ENCODE measurements around the gene FOXP4. TPM values are rescaled to one million over a fixed set of nuclear protein-coding genes. Genes with fewer than 3 reads are reported as not detected.

Gene FOXP4
- total RNA-seq, 1 donor from 2014 or later: 30.0 TPM

GRCh38 chr6:41580690-41581089 lies 34.5 kb downstream of the FOXP4 start:
- Histone ChIP-seq H3K27ac (no peak overlapping the region), H3K36me3 (peaks cover 24% of the 10 kb centered on the region), H3K9me3 (no peaks in the 10 kb centered on the region), H3K4me1 (peaks cover 34% of the 10 kb centered on the region), H3K27me3 (ENCODE audit: low read depth) (no peaks in the 10 kb centered on the region), H3K4me3 (no peak overlapping the region)
- DNase-seq (no peak), ATAC-seq (no peak)
- intact Hi-C loops (cut with DNase I): no loop called here
- no peak for TF ChIP-seq CTCF (IDR thresholded peaks at IDR 0.05)

GRCh38 chr6:41581381-41581991 lies 35.3 kb downstream of the FOXP4 start:
- ATAC-seq (no peak), DNase-seq (no peak)
- Histone ChIP-seq H3K27me3 (ENCODE audit: low read depth) (no peaks in the 10 kb centered on the region), H3K4me1 (peaks cover 28% of the 10 kb centered on the region), H3K36me3 (peaks cover 24% of the 10 kb centered on the region), H3K9me3 (no peaks in the 10 kb centered on the region), H3K4me3 (no peak overlapping the region), H3K27ac (no peak overlapping the region)
- TF ChIP-seq CTCF (IDR thresholded peaks at IDR 0.05): no peak
- intact Hi-C loops (cut with DNase I): no loop called here

- H3K27ac ChIP-seq: no peak overlapping the region
- DNase-seq: no peak
- H3K9me3 ChIP-seq: no peaks in the 10 kb centered on the region
- TF ChIP-seq CTCF (IDR thresholded peaks at IDR 0.05): no peak
- H3K36me3 ChIP-seq: peaks cover 35% of the 10 kb centered on the region
- no peak overlapping the region for H3K4me3 ChIP-seq
- peaks cover 18% of the 10 kb centered on the region for H3K4me1 ChIP-seq
- H3K27me3 ChIP-seq (ENCODE audit: low read depth): no peaks in the 10 kb centered on the region
- ATAC-seq: no peak
- intact Hi-C loops (cut with DNase I): no loop called here
Observed at GRCh38 chr6:41582540-41582939, 36.4 kb downstream of the FOXP4 start.

- H3K4me3 ChIP-seq: no peak overlapping the region
- DNase-seq: no peak
- no peak for ATAC-seq
- intact Hi-C loops (cut with DNase I): no loop called here
- TF ChIP-seq CTCF (IDR thresholded peaks at IDR 0.05): no peak
- no peaks in the 10 kb centered on the region for H3K27me3 ChIP-seq (ENCODE audit: low read depth)
- peaks cover 45% of the 10 kb centered on the region for H3K36me3 ChIP-seq
- no peak overlapping the region for H3K27ac ChIP-seq
- peaks cover 8% of the 10 kb centered on the region for H3K4me1 ChIP-seq
- no peaks in the 10 kb centered on the region for H3K9me3 ChIP-seq
Observed at GRCh38 chr6:41583565-41583964, 37.4 kb downstream of the FOXP4 start.

GRCh38 chr6:41584205-41584604 lies 38.0 kb downstream of the FOXP4 start:
- H3K27me3 ChIP-seq (ENCODE audit: low read depth): no peaks in the 10 kb centered on the region
- ATAC-seq (no peak), DNase-seq (no peak)
- H3K4me3 ChIP-seq: no peak overlapping the region
- intact Hi-C loops (cut with DNase I): no loop called here
- TF ChIP-seq CTCF (IDR thresholded peaks at IDR 0.05): no peak
- H3K9me3 ChIP-seq: no peaks in the 10 kb centered on the region
- H3K36me3 ChIP-seq: peaks cover 50% of the 10 kb centered on the region
- H3K4me1 ChIP-seq: peaks cover 1% of the 10 kb centered on the region
- no peak overlapping the region for H3K27ac ChIP-seq

Measured in lower lobe of right lung (tissue), 2 donors.